B cell (primary cell): ENCODE measurements around the gene SPATA25. TPM values are rescaled to one million over a fixed set of nuclear protein-coding genes. Genes with fewer than 3 reads are reported as not detected.

Experiments used
- ATAC-seq: fragments of 200-7000 bp; cut with Tn5 transposase; one replicate; pipeline ENCODE4 v1.10.0; 2021; ENCODE audit warnings: low read depth, mild to moderate bottlenecking, moderate number of reproducible peaks, moderate library complexity
- CTCF ChIA-PET: fragments of 350-600 bp; sonication (Branson Sonifier 250); formaldehyde crosslinking; loops from one replicate; lab custom pipeline; 2021; ENCODE audit warnings: antibody characterized with exemption, inconsistent platforms; lab: Charles Lee
- POLR2A ChIA-PET: fragments of 350-600 bp; sonication (Branson Sonifier 250); formaldehyde crosslinking; loops from one replicate; lab custom pipeline; 2021; ENCODE audit warnings: antibody characterized with exemption; lab: Charles Lee
- DNase-seq: peaks from one replicate; pipeline ENCODE4 v3.0.0; 2013
- H2AFZ ChIP-seq: 2 replicates; pipeline ENCODE4 v1.6.1; 2012; ENCODE audit warnings: mild to moderate bottlenecking, low read depth, low read length; ENCODE audit not compliant: insufficient read depth, poor library complexity, severe bottlenecking
- H3K27ac ChIP-seq, 2 donors: 1 replicate in 1 of 2; 2 replicates in 1 of 2; pipeline ENCODE4 v1.5.1; 2012 to 2013; ENCODE audit warnings: low read length in 2 of 2, mild to moderate bottlenecking in 2 of 2, moderate library complexity in 1 of 2
- H3K27me3 ChIP-seq, 4 experiments: fragments of 200-600 bp in 1 of 4; sonication (generic) in 1 of 4; replicated peaks in 1 of 4; 1 replicate in 2 of 4; 2 replicates in 2 of 4; pipeline versions ENCODE4 v1.6.1 to v1.7.0; 2013 to 2016; ENCODE audit warnings: low read length in 3 of 4, mild to moderate bottlenecking in 2 of 4, mixed read lengths in 1 of 4, moderate library complexity in 1 of 4; ENCODE audit not compliant: insufficient read depth in 4 of 4, control insufficient read depth in 3 of 4; ENCODE audit errors: control extremely low read depth in 1 of 4
- H3K36me3 ChIP-seq, 2 experiments: replicated peaks in 1 of 2; 1 replicate in 1 of 2; 2 replicates in 1 of 2; pipeline versions ENCODE4 v1.6.1 to v1.7.1; 2013; ENCODE audit warnings: low read length in 1 of 2; ENCODE audit not compliant: insufficient read depth in 2 of 2, control insufficient read depth in 1 of 2; ENCODE audit errors: control extremely low read depth in 1 of 2, extremely low read depth in 1 of 2
- H3K4me1 ChIP-seq, 2 donors: fragments of 200-600 bp in 1 of 2; sonication (generic) in 1 of 2; 1 replicate in 1 of 2; 2 replicates in 1 of 2; pipeline versions ENCODE4 v1.5.1 to v1.6.1; 2013 to 2017; ENCODE audit warnings: low read length in 2 of 2; ENCODE audit not compliant: control insufficient read depth in 2 of 2, insufficient read depth in 2 of 2
- H3K4me2 ChIP-seq: replicated peaks from 2 replicates; pipeline ENCODE3; 2012; ENCODE audit warnings: mild to moderate bottlenecking, low read depth, low read length; ENCODE audit not compliant: poor library complexity, severe bottlenecking
- H3K4me3 ChIP-seq, 5 experiments: fragments of 200-600 bp in 1 of 5; sonication (generic) in 1 of 5; 1 replicate in 3 of 5; 2 replicates in 2 of 5; pipeline versions ENCODE4 v1.5.1 to v1.7.0; 2011 to 2016; ENCODE audit warnings: low read length in 4 of 5, mild to moderate bottlenecking in 4 of 5, low read depth in 2 of 5, control low read depth in 1 of 5, moderate library complexity in 1 of 5; ENCODE audit not compliant: insufficient read depth in 1 of 5; ENCODE audit errors: control extremely low read depth in 1 of 5, extremely low read depth in 1 of 5
- H3K79me2 ChIP-seq: fragments of 200-600 bp; sonication (generic); one replicate; pipeline ENCODE4 v1.6.0; 2016; ENCODE audit warnings: low read length; ENCODE audit not compliant: control insufficient read depth, insufficient read depth
- H3K9ac ChIP-seq: fragments of 200-600 bp; sonication (generic); 2 replicates; pipeline ENCODE4 v1.6.1; 2017; ENCODE audit warnings: mild to moderate bottlenecking, low read length, moderate library complexity
- H3K9me3 ChIP-seq, 3 donors: one replicate each; pipeline versions ENCODE4 v1.6.1 to v1.7.1; 2013; ENCODE audit warnings: low read length in 2 of 3; ENCODE audit not compliant: control insufficient read depth in 2 of 3, insufficient read depth in 1 of 3; ENCODE audit errors: control extremely low read depth in 1 of 3
- H4K20me1 ChIP-seq: 2 replicates; pipeline ENCODE4 v1.6.0; 2012; ENCODE audit warnings: mild to moderate bottlenecking, low read length; ENCODE audit not compliant: insufficient read depth, control insufficient read depth, poor library complexity, severe bottlenecking
- H3K27ac Mint-ChIP-seq: one replicate; pipeline ENCODE4 v1.8.0; 2021; ENCODE audit warnings: mixed read lengths
- H3K27me3 Mint-ChIP-seq: one replicate; pipeline ENCODE4 v1.8.0; 2021; ENCODE audit warnings: mixed read lengths
- H3K4me1 Mint-ChIP-seq: one replicate; pipeline ENCODE4 v1.8.0; 2021; ENCODE audit warnings: mixed read lengths
- H3K4me3 Mint-ChIP-seq: one replicate; pipeline ENCODE4 v1.8.0; 2021; ENCODE audit warnings: mixed read lengths
- H3K9me3 Mint-ChIP-seq: one replicate; pipeline ENCODE4 v1.8.0; 2022; ENCODE audit warnings: mixed read lengths; ENCODE audit not compliant: insufficient read depth
- CTCF ChIP-seq: fragments of 200-600 bp; IDR thresholded peaks from one replicate; pipeline ENCODE4 v1.8.0; 2022; ENCODE audit warnings: antibody characterized with exemption, mild to moderate bottlenecking
- EZH2 ChIP-seq: IDR thresholded peaks from 2 replicates; pipeline ENCODE4 v1.6.1; 2012; ENCODE audit warnings: borderline replicate concordance, low read depth, mild to moderate bottlenecking, moderate library complexity, low read length; ENCODE audit not compliant: insufficient read depth, poor library complexity, severe bottlenecking
- WGBS: methylation state at CpG from one replicate; pipeline ENCODE4 v1.1.5; 2013; ENCODE audit warnings: missing lambda C conversion rate; ENCODE audit not compliant: insufficient coverage; 5-methylcytosine and 5-hydroxymethylcytosine counted together
- intact Hi-C: fragments of 100-400 bp; cut with micrococcal nuclease; formaldehyde crosslinking; loops from one replicate; pipeline ENCODE4 v1.10.0; 2022
- polyA plus RNA-seq: library from polyadenylated mRNA; depleted of rRNA; stranded (reverse); fragments of >200 nt; gene quantifications from 2 replicates; pipeline ENCODE4 v1.2.3, GENCODE V29; 2012
- total RNA-seq, 2 donors: library from RNA; stranded (reverse); fragments of 120-200 nt in 1 of 2; gene quantifications; 1 replicate in 1 of 2; 2 replicates in 1 of 2; pipeline versions ENCODE4 v1.2.3 to v1.2.4, GENCODE V29; 2013 to 2022

Gene SPATA25
- total and polyA plus RNA-seq, 2 donors (not counting 1 experiment from before 2014, with no cell fraction given): 2.5 to 2.9 TPM

- CTCF ChIA-PET: interaction anchor here (1.4 kb wide), 1 partner anchor 31 kb away, joined by 3 read pairs; no protein-coding TSS in a partner anchor
- H3K27ac Mint-ChIP-seq: no peak overlapping the region
- TF ChIP-seq CTCF (no peak), EZH2 (no peak)
Observed at GRCh38 chr20:45872626-45873025, 14.8 kb downstream of the SPATA25 start.

GRCh38 chr20:45867819-45868176, 19.6 kb downstream of the SPATA25 start:
- H3K9me3 ChIP-seq: no peaks in the 10 kb centered on the region
- no peak overlapping the region for H2AFZ ChIP-seq
- Mint-ChIP-seq H3K27ac (no peak overlapping the region), H3K4me1 (no peaks in the 10 kb centered on the region), H3K27me3 (no peaks in the 10 kb centered on the region), H3K4me3 (no peak overlapping the region), H3K9me3 (no peaks in the 10 kb centered on the region)
- TF ChIP-seq EZH2 (no peak), CTCF (no peak)
- H3K4me3 ChIP-seq: no peak overlapping the region
- peaks cover 5% of the 10 kb centered on the region for H3K79me2 ChIP-seq
- H3K27ac ChIP-seq: no peak overlapping the region
- peaks cover 0 to 5% of the 10 kb centered on the region in 2 experiments for H3K36me3 ChIP-seq
- CTCF ChIA-PET: interaction anchor here (0.7 kb wide), 1 partner anchor 14 kb away, joined by 3 read pairs; no protein-coding TSS in a partner anchor
- H3K4me1 ChIP-seq: no peaks in the 10 kb centered on the region
- H3K9ac ChIP-seq: no peak overlapping the region
- H3K27me3 ChIP-seq: no peaks in the 10 kb centered on the region
- H4K20me1 ChIP-seq: no peaks in the 10 kb centered on the region
- ATAC-seq (no peak), DNase-seq (no peak)
- H3K4me2 ChIP-seq: no peak overlapping the region
- POLR2A ChIA-PET: no interaction called here
- intact Hi-C loops: no loop called here

More at GRCh38 chr20:45872626-45873025, 14.8 kb downstream of the SPATA25 start:
- intact Hi-C loops: no loop called here
- no peaks in the 10 kb centered on the region for H3K79me2 ChIP-seq
- no peak overlapping the region for H3K4me2 ChIP-seq
- H3K27ac ChIP-seq: no peak overlapping the region
- Mint-ChIP-seq H3K4me1 (no peaks in the 10 kb centered on the region), H3K4me3 (no peak overlapping the region), H3K9me3 (no peaks in the 10 kb centered on the region), H3K27me3 (no peaks in the 10 kb centered on the region)
- ATAC-seq (no peak), DNase-seq (no peak)
- peaks cover 2 to 15% of the 10 kb centered on the region in 2 experiments for H3K36me3 ChIP-seq
- H3K4me3 ChIP-seq: no peak overlapping the region
- 97% methylated on average over 3 of the region's 4 CpGs for WGBS
- POLR2A ChIA-PET: interaction anchor here (0.8 kb wide), 1 partner anchor 9 kb away, joined by 3 read pairs; no protein-coding TSS in a partner anchor
- H3K4me1 ChIP-seq: no peaks in the 10 kb centered on the region
- no peaks in the 10 kb centered on the region for H3K27me3 ChIP-seq
- H2AFZ ChIP-seq: no peak overlapping the region
- no peaks in the 10 kb centered on the region for H3K9me3 ChIP-seq
- no peak overlapping the region for H3K9ac ChIP-seq
- H4K20me1 ChIP-seq: no peaks in the 10 kb centered on the region
